Left kidney (tissue), 2 donors: ENCODE measurements around the gene TMEM108. TPM values are rescaled to one million over a fixed set of nuclear protein-coding genes. Genes with fewer than 3 reads are reported as not detected.

Experiments used
- DNase-seq: peaks from one replicate; pipeline ENCODE4 v3.0.0-alpha.2; 2013
- polyA plus RNA-seq: library from polyadenylated mRNA; unstranded; fragments of 120-200 nt; gene quantifications from one replicate; pipeline ENCODE4 v1.2.1, GENCODE V29; 2013; ENCODE audit not compliant: insufficient read length

The TMEM108 gene
- polyA plus RNA-seq, 1 donor, result 1.6 TPM

DNA sequence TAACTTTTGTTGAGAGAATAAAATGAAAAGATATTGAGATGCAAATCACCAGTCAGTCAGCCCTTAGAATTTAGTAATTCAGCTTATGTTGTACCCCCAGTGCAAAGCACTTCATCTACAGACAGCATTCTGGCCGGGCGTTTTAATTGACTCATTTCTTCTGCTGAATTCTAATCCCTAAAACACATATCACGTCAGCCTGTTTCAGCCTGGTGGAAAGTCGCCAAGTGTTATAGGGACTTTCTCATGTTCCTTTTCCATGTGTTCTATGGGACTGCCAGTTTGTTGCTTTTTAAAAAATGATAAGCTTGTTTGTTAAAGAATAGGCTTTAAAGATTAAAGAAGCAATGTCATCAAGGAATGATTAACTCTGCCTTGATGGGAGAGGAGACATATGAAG, 192.0 kb downstream of the TMEM108 start:
- DNase-seq, result no peak

DNA sequence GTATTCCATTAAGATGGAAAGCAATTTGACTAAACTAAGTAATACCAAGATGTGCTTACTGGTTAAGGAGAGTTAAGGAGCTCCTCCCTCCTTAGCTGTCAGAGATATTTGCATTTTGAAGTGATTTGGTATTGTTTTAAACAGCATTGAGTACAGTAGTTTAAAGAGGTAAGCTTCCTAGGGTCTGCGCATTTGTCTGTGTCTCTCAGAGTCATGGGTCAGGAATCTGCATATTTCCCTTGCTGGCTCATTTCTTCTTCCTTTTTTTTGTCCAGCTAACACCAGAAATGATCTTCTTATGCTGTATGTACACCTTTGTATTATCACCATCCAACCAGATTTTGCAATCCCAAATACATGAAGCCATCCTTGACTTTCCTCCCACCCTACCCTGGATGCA, 198.7 kb downstream of the TMEM108 start:
- DNase-seq, result no peak

GRCh38 chr3:133237380-133237779, 199.2 kb downstream of the TMEM108 start:
- DNase-seq, result no peak

GRCh38 chr3:133238015-133238414, 199.8 kb downstream of the TMEM108 start:
- no peak for DNase-seq

DNA sequence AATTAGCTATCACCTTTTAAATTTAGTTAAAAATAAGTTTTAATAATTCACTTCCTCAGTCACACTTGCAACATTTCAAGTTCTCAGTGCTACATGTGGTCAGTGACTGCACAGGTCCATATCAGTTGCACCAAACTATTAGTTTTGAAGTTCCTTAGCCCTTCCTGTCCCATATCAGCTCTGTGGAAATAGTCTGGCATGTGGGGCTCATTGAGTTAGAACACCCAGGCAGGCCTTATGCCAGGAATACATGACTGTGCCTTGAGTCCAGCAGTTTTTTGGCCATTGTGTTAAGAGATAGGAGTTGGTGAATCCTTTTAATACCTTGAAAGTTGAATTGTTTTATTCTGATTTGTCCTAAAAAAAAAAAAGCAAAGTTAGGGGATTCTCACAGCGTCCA, 207.9 kb downstream of the TMEM108 start:
- no peak for DNase-seq

DNA sequence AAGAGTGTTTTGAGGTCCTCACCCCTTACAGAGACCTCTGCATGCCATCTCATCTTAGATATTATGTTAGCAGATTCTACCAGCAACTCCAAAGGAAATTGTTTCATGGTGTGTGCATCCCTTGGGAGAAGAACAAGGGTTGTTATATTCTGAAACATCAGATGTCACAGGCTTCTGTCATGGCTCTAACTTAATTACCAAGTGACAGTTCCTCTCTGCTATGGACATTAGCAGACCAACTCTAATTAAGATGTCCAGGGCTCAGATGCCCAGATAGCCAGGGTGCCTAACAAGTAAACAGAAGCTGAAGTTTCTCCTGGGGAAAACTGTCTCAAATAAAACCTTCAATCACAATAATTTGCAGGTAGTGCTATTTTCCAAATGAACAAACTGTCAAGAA, 208.6 kb downstream of the TMEM108 start:
- DNase-seq, result no peak

DNA sequence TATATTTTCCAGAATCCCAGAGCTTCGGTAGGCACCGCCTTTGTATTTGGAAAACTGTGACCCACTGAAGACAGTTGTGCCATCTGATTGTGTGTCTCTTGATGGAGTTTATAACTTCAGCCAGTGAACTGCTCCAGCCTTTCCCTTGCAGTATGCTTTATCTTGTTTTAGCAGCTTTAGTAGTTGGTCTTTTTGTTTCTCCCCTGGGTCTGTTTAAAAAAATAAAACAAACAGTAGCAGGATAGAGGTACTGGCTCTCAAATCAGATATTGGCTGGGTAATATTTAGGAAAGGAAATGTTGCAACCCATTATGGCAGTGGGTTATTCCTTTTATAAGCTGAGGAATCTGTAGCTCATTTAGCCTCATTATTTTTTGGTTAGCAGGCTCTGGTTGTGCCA, 210.2 kb downstream of the TMEM108 start:
- no peak for DNase-seq

DNA sequence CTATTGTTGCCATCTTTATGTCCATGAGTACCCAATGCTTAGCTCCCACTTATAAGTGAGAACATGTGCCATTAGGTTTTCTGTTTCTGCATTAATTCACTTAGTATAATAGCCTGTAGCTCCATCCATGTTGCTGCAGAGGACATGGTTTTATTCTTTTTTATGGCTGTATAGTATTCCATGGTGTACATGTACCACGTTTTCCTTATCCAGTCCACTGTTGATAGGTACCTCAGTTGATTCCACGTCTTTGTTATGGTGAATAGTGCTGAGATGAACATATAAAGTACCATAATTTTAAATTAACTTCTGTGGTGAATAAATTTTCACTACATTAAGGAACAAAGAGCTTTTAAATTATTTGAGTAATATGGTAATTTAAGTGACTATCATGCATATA, 211.3 kb downstream of the TMEM108 start:
- DNase-seq, result no peak

GRCh38 chr3:133254151-133254550, 216.0 kb downstream of the TMEM108 start:
- no peak for DNase-seq

DNA sequence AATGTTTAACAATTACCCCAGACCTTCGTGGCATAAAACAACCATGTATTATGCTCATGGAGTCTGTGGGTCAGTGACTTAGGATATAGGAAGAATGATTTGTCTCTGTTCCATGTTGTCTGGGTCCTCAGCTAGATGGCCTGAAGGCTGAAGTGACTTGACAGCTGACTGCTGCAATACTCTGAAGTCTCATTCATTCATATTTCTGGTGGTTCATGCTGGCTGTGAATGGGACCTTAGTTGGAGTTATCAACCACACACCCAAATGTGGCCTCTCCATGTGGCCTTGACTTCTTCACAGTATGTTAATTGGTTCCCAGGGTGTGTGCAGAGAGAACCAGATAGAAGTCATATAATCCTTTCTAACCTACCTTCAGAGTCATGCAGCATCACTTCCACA, 216.5 kb downstream of the TMEM108 start:
- no peak for DNase-seq

DNA sequence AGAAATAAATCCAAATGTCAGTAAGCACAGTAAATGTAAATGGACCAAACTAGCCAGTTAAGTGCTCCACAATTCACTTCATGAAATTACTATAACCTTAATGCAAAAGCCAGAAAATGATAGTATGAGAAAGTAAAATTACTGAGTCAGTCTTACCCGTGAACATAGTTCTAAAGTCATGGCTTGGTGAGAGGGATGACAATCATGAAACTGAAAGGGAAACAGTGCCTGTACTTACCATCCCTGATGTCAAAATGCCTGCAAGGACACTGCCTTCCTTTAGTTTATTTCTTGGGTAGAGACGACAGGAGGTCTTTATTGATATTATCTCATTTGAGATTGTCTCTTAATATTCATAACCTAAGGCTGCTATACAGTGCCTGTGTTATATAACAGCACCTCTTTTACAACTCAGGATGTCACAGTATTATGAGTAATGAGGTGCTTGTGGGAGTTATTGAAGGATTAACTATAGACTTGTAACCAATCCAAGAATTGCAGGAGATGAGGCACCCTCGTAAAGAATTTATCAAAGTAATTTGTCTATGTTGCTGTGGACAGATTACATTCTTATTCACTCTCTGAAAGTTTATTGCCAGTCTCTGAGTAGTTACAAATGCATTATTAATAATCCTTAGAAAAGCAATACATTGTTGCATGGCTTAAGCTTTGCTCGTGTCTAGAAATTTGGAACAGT, 218.7 kb downstream of the TMEM108 start:
- no peak for DNase-seq

GRCh38 chr3:133258358-133258757, 220.2 kb downstream of the TMEM108 start:
- DNase-seq, result no peak

- no peak for DNase-seq
Observed at GRCh38 chr3:133259767-133260166, 221.6 kb downstream of the TMEM108 start.

- DNase-seq, result no peak
Observed at GRCh38 chr3:133262333-133262732, 224.1 kb downstream of the TMEM108 start.

DNA sequence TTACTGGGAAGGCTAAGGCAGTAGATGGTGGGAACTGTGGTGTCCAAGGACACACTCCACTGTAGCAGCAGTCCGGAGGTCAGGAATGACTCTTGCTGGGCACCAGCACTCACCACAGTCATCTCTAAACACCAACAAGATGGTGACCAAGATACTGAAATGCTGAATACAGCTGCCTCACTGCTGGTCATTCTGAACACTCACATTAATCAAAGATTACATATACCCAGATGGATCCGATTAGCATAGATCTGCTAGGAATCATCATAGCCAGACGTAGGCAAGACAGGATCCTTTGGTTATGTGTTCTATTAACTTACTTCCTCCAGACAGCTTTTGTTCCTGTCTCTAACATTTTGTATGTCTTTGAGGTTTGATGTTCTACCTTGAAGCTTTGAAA, 226.7 kb downstream of the TMEM108 start:
- DNase-seq, result no peak

- no peak for DNase-seq
Observed at GRCh38 chr3:133268726-133269134, 230.5 kb downstream of the TMEM108 start.

DNA sequence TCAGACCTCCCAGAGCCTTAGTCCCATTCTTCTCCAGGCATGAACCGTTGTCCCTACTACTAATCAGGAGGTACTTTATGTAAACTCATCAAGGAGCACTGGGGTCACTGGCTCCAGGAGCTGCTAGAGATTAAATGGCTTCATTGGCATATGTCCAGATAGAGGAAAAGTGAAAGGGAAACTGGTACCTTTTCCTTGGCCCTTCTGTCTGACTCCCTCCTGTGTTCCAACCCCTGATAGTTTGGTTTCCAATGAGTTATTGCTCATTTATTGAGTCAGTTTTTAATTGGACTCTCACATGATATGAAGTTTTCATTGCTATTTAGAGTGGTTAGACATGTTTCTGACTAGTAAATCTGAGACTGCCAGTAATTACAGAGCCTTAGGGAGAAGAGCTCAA, 231.2 kb downstream of the TMEM108 start:
- DNase-seq, result no peak

GRCh38 chr3:133270631-133271030, 232.4 kb downstream of the TMEM108 start:
- DNase-seq, result no peak

- no peak for DNase-seq
Observed at GRCh38 chr3:133271042-133271441, 232.9 kb downstream of the TMEM108 start.

GRCh38 chr3:133271539-133271938, 233.3 kb downstream of the TMEM108 start:
- no peak for DNase-seq

- DNase-seq, result no peak
Observed at GRCh38 chr3:133273346-133273745, 235.2 kb downstream of the TMEM108 start.

DNA sequence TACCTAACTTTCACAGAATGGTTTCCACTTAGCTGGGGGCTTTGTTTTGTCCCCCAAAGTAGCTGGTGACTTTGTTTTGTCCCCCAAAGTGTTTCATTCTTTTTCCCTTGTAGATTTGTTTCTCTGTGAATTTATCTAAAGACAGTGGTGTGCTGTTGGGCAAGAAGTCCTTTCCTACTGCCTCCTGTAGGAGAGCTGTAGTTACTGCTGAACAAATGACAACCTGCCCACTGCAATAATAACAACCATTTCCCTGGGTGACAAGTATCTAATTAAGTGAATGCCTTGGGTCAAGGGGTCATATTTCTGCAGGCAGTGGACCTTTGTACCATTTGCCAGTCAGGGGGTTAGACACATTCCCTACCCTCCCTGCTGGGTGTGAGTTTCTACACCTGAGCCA, 236.3 kb downstream of the TMEM108 start:
- no peak for DNase-seq

GRCh38 chr3:133276594-133276993, 238.4 kb downstream of the TMEM108 start:
- DNase-seq, result no peak

GRCh38 chr3:133277813-133278212, 239.6 kb downstream of the TMEM108 start:
- DNase-seq, result no peak
